Measurements from ENCODE around the gene MAD1L1.

MAD1L1 gene

GRCh38 chr7:1924258-1924817, 308.4 kb downstream of the MAD1L1 start:
- DNase-seq (ENCODE audit: low read depth), result no peak

GRCh38 chr7:1923409-1924257, 309.1 kb downstream of the MAD1L1 start:
- DNase-seq (ENCODE audit: low read depth), result no peak

GRCh38 chr7:1922870-1923236, 309.9 kb downstream of the MAD1L1 start:
- no peak for DNase-seq (ENCODE audit: low read depth)

- no peak for DNase-seq (ENCODE audit: low read depth)
Measured at GRCh38 chr7:1922071-1922869, 310.5 kb downstream of the MAD1L1 start.

GRCh38 chr7:1920881-1921280, 311.9 kb downstream of the MAD1L1 start:
- DNase-seq (ENCODE audit: low read depth), result no peak

- no peak for DNase-seq (ENCODE audit: low read depth)
Measured at GRCh38 chr7:1920266-1920681, 312.5 kb downstream of the MAD1L1 start.

GRCh38 chr7:1919539-1920265, 313.0 kb downstream of the MAD1L1 start:
- DNase-seq (ENCODE audit: low read depth), result no peak

- DNase-seq (ENCODE audit: low read depth), result no peak
Measured at GRCh38 chr7:1918881-1919525, 313.7 kb downstream of the MAD1L1 start.

GRCh38 chr7:1918063-1918645, 314.6 kb downstream of the MAD1L1 start:
- DNase-seq (ENCODE audit: low read depth), result no peak

GRCh38 chr7:1917221-1918062, 315.3 kb downstream of the MAD1L1 start:
- no peak for DNase-seq (ENCODE audit: low read depth)

- DNase-seq (ENCODE audit: low read depth), result no peak
Measured at GRCh38 chr7:1916601-1916970, 316.2 kb downstream of the MAD1L1 start.

- no peak for DNase-seq (ENCODE audit: low read depth)
Measured at GRCh38 chr7:1915956-1916600, 316.7 kb downstream of the MAD1L1 start.

- no peak for DNase-seq (ENCODE audit: low read depth)
Measured at GRCh38 chr7:1915326-1915725, 317.4 kb downstream of the MAD1L1 start.

GRCh38 chr7:1914743-1915142, 318.0 kb downstream of the MAD1L1 start:
- DNase-seq (ENCODE audit: low read depth), result no peak

GRCh38 chr7:1914321-1914720, 318.4 kb downstream of the MAD1L1 start:
- DNase-seq (ENCODE audit: low read depth), result no peak

GRCh38 chr7:1913466-1914282, 319.1 kb downstream of the MAD1L1 start:
- no peak for DNase-seq (ENCODE audit: low read depth)

GRCh38 chr7:1912593-1913465, 319.9 kb downstream of the MAD1L1 start:
- DNase-seq (ENCODE audit: low read depth), result no peak

GRCh38 chr7:1911571-1911970, 321.2 kb downstream of the MAD1L1 start:
- DNase-seq (ENCODE audit: low read depth), result no peak
